BJ (cell line): ENCODE results near the gene PARD3. TPM values are rescaled to one million over a fixed set of nuclear protein-coding genes. Genes with fewer than 3 reads are reported as not detected.

Source experiments
- CTCF ChIA-PET: fragments of 350-600 bp; formaldehyde crosslinking; extraction: SDS; loops from one replicate; lab custom pipeline; 2021; ENCODE audit warnings: antibody characterized with exemption, inconsistent platforms; lab: Yijun Ruan, JAX
- POLR2A ChIA-PET: fragments of 300-600 bp; sonication (Branson Sonifier 250); formaldehyde crosslinking; extraction: SDS; loops from one replicate; lab custom pipeline; 2021; ENCODE audit warnings: antibody characterized with exemption; lab: Charles Lee
- DNase-seq: peaks from one replicate; pipeline ENCODE4 v3.0.0-alpha.2; 2011; ENCODE audit warnings: low read depth
- H3K27me3 ChIP-seq: 2 replicates; pipeline ENCODE4 v1.6.0; 2011; ENCODE audit warnings: low read length; ENCODE audit not compliant: control insufficient read depth, insufficient read depth
- H3K36me3 ChIP-seq: 2 replicates; pipeline ENCODE4 v1.5.1; 2011; ENCODE audit warnings: low read length; ENCODE audit not compliant: control insufficient read depth, insufficient read depth
- H3K4me3 ChIP-seq: 2 replicates; pipeline ENCODE4 v1.5.1; 2011; ENCODE audit warnings: low read depth, mild to moderate bottlenecking, control low read depth, low read length
- CTCF ChIP-seq: IDR thresholded peaks from 2 replicates; pipeline ENCODE4 v1.5.1; 2011; ENCODE audit warnings: low read depth, mild to moderate bottlenecking, control low read depth, inconsistent platforms, low read length, moderate library complexity; ENCODE audit not compliant: insufficient read depth
- polyA plus RNA-seq: library from polyadenylated mRNA; depleted of rRNA; stranded (reverse); fragments of >200 nt; gene quantifications from 2 replicates; pipeline ENCODE4 v1.2.3, GENCODE V29; 2011

Gene PARD3
- polyA plus RNA-seq, 1 experiment = 17.7 TPM

- POLR2A ChIA-PET = no interaction called here
- CTCF ChIA-PET = no interaction called here
- H3K36me3 ChIP-seq = no peaks in the 10 kb centered on the region
- no peaks in the 10 kb centered on the region for H3K27me3 ChIP-seq
- H3K4me3 ChIP-seq = no peak overlapping the region
- no peak for DNase-seq
- TF ChIP-seq CTCF = no peak
These were observed 638.7 kb downstream of the PARD3 start for GRCh38 chr10:34176351-34176750.

GRCh38 chr10:34175121-34175520 lies 640.0 kb downstream of the PARD3 start:
- DNase-seq = no peak
- POLR2A ChIA-PET = no interaction called here
- Histone ChIP-seq H3K27me3 (no peaks in the 10 kb centered on the region), H3K4me3 (no peak overlapping the region), H3K36me3 (no peaks in the 10 kb centered on the region)
- no peak for TF ChIP-seq CTCF
- CTCF ChIA-PET = no interaction called here

- no peaks in the 10 kb centered on the region for H3K27me3 ChIP-seq
- POLR2A ChIA-PET = no interaction called here
- no peak for TF ChIP-seq CTCF
- H3K36me3 ChIP-seq = no peaks in the 10 kb centered on the region
- H3K4me3 ChIP-seq = no peak overlapping the region
- CTCF ChIA-PET = no interaction called here
- no peak for DNase-seq
These were observed 642.1 kb downstream of the PARD3 start for GRCh38 chr10:34172936-34173533.

GRCh38 chr10:34171957-34172527 lies 643.1 kb downstream of the PARD3 start:
- H3K27me3 ChIP-seq = no peaks in the 10 kb centered on the region
- POLR2A ChIA-PET = no interaction called here
- TF ChIP-seq CTCF = no peak
- H3K4me3 ChIP-seq = no peak overlapping the region
- H3K36me3 ChIP-seq = no peaks in the 10 kb centered on the region
- DNase-seq = peak; percentile 85
- CTCF ChIA-PET = no interaction called here

- no peaks in the 10 kb centered on the region for H3K27me3 ChIP-seq
- no peaks in the 10 kb centered on the region for H3K36me3 ChIP-seq
- TF ChIP-seq CTCF = no peak
- POLR2A ChIA-PET = no interaction called here
- H3K4me3 ChIP-seq = no peak overlapping the region
- DNase-seq = no peak
- CTCF ChIA-PET = interaction anchor here (1.0 kb wide), 1 partner anchor 13 kb away, joined by 4 read pairs; no protein-coding TSS in a partner anchor
These were observed 645.4 kb downstream of the PARD3 start for GRCh38 chr10:34169677-34170076.
